Measurements from ENCODE around the gene C2orf15.
A peak's percentile ranks its signal among the peaks of the same experiment; 100 is the strongest.
"Not testable (repeated sequence)": the region's sequence is repeated elsewhere in the genome, so short reads cannot be mapped to it uniquely, and the experiment has no call there.

C2orf15 gene

DNA sequence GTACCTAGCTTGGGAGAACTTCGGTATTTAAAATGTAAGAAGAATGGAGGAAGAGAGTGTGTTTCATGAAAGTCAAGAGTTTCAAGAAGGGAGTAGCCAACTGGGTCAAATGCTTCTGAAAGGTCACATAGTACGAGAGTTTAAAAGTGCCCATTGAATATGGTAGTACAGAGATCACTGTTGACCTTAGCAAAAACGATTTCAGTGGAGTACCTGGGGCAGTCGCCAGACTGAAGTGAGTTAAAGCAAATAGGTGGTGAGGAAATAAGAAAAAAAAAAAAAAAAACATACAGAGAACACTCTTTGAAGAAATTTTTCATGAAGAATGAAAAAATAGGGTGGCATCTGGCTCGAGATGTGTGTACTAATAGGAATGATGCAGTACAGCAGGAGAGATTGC, 24.7 kb downstream of the C2orf15 start:
- no peak for DNase-seq (ENCODE audit: low read depth)

DNA sequence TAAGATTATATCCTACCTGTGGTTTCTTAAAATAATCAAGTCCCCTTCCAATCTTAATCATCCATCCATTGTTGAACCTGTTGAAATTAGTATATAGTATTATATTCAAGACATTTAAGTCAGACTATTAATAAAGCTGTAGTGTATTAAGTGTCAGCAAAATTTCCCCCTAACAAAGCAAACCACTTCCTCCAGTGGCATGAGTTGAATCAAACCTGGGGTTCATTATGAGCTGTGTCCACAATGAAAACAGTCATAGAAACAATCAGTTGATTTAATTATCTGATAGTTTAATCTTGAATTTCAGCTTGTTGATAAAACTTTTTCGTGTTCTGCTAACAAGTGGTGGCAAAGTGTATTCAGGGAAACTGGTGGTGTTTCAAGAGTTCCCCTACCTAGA, 28.0 kb downstream of the C2orf15 start:
- DNase-seq (ENCODE audit: low read depth), result no peak

DNA sequence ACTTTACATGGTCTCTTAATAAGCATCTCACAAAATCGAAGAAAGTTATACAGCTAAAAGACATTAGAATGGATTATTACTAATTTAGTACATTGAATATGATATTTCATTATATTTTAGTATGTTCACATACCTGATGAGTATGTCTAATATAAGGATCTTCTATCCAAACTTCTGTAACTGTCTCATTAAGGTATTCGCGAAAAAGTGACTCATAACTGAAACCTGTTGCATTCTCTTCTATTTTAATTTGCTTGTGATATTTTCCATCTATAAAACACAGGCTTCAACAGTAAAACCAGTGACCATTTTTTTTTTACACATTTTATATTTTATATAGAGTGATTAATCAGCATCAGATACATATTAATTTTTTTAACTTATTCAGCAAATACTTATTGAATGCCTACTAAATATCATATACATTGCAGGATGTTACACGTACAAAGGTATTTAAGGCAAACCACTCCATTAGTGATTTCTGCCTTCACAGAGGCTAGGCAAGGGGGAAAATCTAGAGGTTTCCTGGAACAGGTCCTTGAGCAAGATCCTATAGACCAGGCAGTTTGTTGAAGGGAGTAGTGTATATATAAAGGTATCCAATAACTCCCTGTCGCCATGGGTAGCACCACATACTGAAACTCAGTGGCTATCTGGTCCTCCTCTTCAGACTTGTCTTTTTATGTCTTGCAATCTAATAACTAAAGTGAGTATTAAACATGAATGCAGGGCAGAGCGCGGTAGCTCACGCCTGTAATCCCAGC, 30.1 kb downstream of the C2orf15 start:
- DNase-seq (ENCODE audit: low read depth), result no peak

DNA sequence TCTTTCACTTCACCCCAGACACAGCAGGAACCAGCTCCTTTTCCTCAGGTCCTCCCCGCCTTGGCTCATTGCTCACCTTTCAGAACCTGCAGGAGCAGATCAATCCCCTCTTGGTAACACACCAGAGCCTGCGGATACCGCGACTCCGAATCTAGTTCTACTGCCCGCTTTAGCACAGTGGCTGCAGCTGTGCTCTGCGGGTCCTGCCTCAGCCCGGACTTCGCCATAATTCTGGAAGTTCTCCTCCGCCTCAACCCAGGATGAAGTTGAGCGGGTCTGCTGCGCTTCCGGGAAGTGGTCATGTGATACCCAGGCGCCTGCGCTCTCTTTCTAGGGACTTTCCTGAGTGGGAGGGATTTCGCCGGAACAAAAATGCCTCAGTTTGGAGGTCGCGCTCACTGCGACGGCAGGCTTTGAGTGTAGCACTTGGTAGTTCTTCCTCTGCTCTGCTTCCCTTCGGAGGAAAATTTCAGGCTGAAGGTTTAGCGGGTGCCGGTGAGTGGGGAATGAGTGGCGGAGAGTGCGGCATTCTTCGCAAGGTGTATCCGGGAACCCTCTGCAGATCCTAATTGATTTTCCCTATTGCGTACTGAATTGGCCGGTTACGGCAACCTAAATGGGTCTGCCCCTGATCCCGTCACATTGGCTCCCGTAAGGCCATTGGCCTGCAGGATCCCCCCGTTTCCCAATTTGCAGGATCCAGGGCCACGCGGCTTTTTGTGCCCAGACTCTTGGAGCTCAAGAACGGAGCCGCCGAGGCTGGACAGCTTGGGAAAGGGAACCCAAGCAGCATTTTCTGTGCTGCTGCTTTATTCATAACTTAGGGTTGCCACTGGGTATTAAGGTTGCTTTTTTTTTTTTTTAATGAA, 39.5 kb downstream of the C2orf15 start, which contains the start of the genes MITD1 and MRPL30:
TSS of gene MITD1 (minus strand) at position 304 of the 869 bp plus-strand sequence. CDS start at position 227, 77 bp downstream.
TSS of gene MRPL30 (plus strand) at position 430 of the 869 bp plus-strand sequence. CDS start 5,020 bp downstream, outside the sequence.
- DNase-seq (ENCODE audit: low read depth), result peak; percentile 93

DNA sequence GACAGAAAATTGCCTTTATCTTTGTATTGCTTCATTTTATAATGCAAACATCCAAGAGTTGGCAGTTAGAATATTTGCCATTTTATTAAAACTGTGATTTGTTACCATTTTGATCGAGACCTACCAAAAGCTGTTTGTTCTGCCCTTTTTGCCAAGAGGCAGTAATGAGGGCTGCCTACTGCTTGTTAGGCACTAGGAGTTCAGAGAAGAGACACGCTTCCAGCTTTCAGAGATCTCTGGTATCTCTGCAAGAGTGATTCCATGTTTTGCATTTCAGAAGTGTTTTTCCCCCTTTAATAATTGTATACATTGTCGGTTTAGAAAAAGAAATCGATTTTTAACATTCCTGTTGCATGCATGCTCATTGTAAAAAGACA, 40.1 kb downstream of the C2orf15 start:
- no peak for DNase-seq (ENCODE audit: low read depth)

DNA sequence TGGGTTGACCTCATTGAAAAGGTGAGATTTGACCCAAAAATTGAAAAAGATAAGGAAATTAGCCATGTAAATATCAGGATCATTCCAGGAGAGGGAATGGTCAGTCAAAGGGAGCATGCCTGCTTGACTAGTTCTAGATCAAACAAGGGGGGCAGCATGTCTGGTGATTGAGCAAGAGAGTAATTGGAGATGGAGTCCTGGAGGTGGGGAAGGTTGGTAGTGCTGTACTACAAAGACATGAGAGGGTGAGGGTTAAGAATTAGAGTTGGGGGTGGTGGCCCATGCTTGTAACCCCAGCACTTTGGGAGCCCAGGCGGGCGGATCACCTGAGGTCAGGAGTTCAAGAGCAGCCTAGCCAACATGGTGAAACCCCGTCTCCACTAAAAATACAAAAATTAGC, 41.5 kb downstream of the C2orf15 start:
- no peak for DNase-seq (ENCODE audit: low read depth)

DNA sequence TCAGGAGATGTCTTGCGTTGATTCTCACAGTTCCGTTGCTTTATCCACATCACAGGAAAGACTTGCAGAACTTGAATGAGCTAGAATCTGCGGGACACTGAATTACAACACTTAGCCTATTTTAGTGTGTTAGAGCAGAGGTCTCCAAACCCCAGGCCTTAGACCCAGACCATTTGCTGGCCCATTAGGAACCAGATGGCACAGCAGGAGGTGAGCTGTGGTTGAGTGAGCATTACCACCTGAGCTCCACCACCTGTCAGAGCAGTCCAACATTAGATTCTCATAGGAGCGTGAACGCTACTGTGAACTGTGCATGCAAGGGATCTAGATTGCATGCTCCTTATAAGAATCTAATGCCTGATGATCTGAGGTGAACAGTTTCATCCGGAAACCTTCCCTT, 43.3 kb downstream of the C2orf15 start:
- no peak for DNase-seq (ENCODE audit: low read depth)

DNA sequence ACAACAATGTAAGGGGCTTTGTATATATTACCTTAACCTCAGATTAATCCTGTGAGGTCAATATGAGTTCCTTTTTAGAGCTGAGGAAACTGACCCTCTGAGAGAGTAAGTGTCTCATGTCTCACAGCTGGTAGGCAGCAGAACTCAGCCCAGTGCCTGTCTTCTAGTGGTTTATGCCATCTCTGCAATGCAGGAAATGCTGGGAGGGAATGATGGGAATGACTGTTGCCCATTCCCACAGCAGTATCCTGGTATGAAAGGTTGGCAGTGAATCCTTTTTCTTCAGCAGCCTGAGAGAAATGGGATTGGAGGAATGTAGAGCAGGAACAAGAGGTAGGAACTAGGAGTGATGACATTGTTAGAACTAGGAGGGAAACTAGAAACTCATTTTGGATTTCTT, 45.5 kb downstream of the C2orf15 start:
- no peak for DNase-seq (ENCODE audit: low read depth)

DNA sequence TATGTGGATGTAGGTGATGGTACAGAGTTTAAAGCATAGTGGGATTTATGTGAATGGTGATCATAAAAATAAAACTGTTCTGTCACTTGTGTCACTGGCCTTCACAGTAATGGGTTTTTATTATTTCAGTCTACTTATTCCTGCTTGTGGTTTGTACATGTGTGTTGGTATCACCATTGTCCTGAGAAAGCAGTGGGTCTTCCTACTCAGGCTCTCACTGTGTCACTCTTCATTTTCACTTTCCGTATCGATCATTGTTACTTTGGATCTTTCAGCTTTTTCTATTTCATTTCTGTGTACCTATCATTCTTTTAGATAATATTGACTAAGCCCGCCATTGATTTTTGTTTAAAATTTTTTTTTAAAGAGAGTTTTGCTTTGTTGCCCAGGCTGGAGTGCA, 46.9 kb downstream of the C2orf15 start:
- no peak for DNase-seq (ENCODE audit: low read depth)

DNA sequence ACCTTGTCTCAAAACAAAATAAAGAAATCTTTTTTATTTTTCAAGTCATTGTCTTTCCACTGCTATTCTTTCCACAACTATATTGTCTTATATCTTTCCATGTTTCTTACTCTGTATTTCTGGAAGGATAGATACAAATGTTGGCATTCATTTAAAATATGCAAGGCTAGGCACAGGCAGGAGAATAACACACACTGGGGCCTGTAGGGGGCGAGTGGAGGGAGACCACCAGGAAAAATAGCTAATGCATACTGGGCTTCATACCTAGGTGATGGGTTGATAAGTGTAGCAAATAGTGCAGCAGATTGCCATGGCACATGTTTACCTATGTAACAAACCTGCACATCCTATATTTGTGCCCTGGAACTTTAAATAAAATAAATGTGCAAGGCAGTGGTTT, 49.0 kb downstream of the C2orf15 start:
- no peak for DNase-seq (ENCODE audit: low read depth)

DNA sequence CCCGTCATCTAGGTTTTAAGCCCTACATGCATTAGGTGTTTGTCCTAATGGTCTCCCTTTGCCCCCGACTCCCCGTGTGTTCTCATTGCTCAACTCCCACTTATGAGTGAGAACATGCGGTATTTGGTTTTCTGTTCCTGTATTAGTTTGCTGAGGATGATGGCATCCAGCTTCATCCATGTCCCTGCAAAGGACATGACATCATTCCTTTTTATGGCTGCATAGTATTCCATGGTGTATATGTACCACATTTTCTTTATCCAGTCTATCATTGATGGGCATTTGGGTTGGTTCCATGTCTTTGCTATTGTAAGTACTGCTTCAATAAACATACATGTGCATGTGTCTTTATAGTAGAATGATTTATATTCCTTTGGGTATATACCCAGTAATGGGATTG, 50.9 kb downstream of the C2orf15 start:
- not testable (repeated sequence) for DNase-seq (ENCODE audit: low read depth)

DNA sequence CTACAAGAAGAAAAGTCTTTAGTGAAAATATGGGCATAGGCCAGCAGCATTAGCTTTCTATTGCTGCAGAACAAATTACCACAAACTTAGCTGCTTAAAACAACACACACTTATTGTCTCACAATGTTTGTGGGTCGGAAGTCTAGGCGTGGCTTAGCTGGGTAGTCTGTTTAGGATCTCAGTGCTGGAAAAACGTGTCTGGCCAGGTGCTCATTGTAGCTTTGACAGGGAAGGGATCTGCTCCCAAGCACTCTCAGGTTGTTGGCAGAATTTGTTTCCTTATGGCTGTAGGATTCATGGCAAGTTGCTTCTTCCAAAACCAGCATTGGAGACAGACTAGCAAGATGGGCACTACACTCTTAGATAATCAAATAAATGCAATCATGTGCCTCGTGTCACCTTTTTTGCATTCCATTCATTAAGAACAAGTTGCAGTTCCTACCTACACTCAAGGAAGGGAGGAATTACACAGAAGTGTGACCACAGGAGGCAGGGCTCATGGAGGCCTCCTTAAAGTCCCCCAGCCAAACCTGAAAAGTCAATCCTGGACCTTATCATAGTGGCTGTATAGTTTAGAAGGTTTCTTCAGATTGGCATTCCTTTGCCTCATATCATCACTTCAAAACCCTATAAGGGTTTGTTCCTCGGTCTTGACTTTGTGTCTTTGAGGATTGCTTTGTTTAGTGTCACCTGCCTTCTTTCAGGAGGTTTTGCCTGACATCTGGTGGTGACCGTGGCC, 56.8 kb downstream of the C2orf15 start:
- DNase-seq (ENCODE audit: low read depth), result no peak

DNA sequence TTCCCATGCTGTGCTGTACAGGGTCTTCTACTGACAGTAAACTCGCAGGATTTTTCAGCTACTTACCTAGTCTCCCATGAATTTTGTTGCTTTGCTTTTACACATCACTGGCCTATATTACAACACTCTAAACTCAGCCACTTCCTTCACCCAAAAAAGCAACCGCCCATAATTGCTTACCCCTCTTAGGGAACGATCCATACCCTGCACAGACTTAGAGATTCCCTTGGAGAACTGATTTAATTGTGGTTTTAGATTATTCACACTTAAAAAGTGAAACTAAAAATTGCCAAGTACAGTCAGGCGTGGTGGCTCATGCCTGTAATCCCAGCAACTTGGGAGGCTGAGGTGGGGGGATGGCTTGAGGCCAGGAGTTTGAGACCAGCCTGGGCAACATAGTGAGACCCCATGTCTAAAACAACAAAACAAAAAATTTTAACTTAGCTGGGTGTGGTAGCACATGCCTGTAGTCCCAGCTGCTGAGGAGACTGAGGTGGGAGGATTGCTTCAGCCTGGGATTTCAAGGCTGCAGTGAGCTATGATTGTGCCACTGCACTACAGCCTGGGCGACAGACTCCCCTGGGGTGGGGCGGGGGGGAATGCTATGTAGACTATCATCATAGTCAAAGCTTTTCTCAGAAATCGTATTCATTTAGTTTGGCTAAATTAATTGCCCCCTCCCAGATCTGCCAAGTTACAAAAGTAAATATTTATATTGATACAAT, 58.7 kb downstream of the C2orf15 start:
- no peak for DNase-seq (ENCODE audit: low read depth)

Data from stromal cell of bone marrow (primary cell).